Left colon (tissue), 2 donors: Measurements from ENCODE around the gene PREP. TPM values are rescaled to one million over a fixed set of nuclear protein-coding genes. Genes with fewer than 3 reads are reported as not detected.

Source experiments
- ATAC-seq: fragments of 200-7000 bp; cut with Tn5 transposase; one replicate; pipeline ENCODE4 v1.9.1; 2020; ENCODE audit warnings: mild to moderate bottlenecking, moderate library complexity
- DNase-seq, 2 donors: peaks; one replicate each; pipeline ENCODE4 v3.0.0-alpha.2; 2020
- intact Hi-C, 2 donors: fragments of 100-400 bp; cut with DNase I in 1 of 2; cut with micrococcal nuclease in 1 of 2; formaldehyde crosslinking; loops; one replicate each; pipeline versions ENCODE4 v1.11.2 to v1.14.0; 2022; cut with DNase I, micrococcal nuclease
- total RNA-seq, 2 donors: library from RNA; stranded (reverse); fragmentation: NEBNext Ultra II Directional; extraction: Animal tissue kit (Norgen Biotek cat#: 25700); gene quantifications; one replicate each; pipeline ENCODE4 v1.2.1, GENCODE V29; 2021
- donor health status: DM: no; HTN: no; CAD: no.
- donor health status: DM: yes; HTN: yes; CAD: no.

PREP gene
- total RNA-seq, 2 donors from 2014 or later, result 73.2 to 80.1 TPM

DNA sequence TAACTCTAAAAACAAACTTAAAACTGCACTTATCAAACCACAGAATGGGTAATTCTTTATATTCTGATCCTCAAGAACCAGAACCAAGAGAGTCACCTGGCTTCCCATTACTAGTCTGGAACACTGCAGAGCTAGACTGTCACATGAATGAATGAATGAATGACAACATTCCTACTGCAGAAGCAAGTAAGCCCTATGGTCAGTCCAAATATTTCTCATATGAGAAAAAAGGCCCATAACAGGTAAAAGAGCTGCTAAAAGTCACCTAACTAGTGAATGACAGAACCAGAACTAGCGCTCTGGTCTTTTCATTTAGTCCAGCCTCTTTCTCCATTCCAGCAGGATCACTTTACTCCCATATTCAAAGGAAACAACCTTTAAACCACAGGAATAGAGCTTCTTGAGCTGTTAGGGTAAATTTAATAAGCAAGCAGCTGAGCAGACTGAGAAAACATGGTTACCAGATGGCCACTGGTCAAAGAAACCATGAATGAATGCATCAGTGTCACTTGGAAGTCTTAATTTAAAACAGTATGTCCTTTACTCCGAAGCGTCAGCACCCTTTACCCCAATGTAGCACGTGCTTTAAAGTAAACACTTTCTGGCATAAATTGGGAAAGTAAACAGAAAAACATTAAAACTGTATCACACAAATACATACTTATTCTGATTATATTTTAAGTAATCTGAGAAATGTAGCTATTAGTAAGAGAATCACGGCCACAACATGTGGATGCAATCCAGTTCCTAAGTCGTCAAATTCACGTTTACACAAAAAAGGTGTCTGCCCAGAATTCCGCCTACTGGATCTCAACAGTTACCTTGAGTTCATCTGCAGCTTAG, 1.4 kb downstream of the PREP start:
- intact Hi-C loops, result no loop called here
- DNase-seq (no peak), ATAC-seq (no peak)

DNA sequence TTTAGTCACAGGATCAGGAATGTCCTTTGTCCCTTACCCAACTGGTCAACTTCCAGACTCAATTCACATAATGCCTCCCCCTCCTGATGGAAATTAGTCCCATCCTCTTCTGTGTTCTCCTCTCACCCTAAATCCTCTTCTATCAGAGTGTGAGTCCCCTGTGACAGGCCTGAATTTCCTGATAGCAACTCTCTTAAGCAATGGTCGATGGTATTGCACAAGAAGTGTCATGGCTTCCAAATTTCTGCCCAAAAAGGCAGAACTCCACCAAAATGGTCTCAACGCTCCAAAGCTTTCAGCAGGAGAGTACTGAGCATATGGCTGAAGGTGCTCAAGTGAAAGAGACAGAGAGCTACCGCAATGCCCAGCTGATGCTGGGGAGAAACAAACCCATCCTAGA, 2.4 kb downstream of the PREP start:
- ATAC-seq (no peak), DNase-seq (no peak)
- intact Hi-C loops, result no loop called here

DNA sequence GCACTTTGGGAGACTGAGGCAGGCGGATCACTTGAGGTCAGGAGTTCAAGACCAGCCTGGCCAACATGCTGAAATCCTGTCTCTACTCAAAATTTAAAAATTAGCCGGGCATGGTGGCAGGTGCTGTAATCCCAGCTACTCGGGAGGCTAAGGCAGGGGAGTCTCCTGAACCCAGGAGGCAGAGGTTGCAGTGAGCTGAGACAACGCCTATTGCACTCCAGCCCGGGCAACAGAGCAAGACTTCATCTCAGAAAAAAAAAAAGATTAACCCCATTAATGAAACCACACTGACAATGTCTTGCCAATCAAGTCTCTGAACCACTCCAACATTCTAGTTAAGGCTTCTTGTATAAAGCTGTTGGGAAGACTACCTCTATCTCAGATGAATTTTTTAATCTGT, 4.0 kb downstream of the PREP start:
- intact Hi-C loops, result no loop called here
- ATAC-seq (no peak), DNase-seq (no peak)

DNA sequence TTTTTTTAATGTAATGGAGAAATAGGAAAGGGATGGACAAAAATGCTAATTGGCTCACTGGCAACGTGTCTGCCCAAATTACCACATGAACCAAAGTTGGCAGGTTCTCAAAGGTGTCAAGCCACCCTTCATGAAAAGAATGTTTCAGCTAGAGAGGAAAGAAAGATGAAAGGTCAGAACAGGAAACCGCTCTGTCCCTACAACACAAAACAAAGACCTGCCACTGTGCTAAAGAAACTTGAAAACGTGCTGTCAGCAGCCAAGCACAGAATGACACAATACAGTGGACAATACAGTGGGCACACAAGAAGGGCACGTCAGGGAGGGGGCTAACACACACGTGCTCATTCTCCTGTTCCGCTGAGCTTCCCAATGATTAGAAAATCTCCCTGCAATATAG, 4.9 kb downstream of the PREP start:
- ATAC-seq (no peak), DNase-seq (no peak)
- intact Hi-C loops, result no loop called here

DNA sequence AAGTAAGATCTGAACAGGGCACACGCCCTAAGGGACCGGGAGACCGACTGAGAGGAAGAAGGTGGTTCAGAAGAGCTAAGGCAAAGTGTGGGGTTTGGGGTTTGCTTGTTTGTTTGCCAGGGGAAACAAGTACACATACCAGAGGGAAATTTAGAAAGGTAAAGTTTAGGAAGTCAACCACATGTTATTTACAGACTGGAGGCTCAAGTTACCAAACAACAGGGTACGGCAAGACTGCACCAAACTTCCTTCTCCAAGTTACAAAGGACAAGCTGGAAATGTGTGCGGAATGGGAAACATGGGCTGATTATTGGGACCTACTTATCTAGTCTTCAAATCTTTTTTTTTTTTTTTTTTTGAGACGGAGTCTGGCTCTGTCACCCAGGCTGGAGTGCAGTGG, 11.2 kb downstream of the PREP start:
- no peak for DNase-seq
- intact Hi-C loops, result no loop called here
- no peak for ATAC-seq

DNA sequence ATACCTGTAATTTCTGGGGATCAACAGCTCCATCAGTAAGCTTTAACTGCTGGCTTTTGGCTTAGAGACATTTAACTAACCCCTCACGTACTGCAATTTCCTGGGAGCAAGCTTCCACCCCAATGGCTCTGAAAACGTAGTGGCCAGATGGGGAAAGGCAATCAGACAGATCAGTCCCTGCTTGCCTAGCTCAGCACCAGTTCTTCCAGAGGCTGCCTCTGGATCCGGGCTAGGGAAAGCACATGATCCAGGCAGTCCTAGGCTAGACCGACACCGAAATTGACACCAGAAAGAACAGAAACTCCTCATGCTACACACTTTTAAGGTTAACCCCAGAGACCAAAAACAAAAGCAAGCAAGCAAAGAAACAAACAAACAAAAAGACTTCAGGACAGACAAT, 13.3 kb downstream of the PREP start:
- intact Hi-C loops, result no loop called here
- ATAC-seq (peak; percentile 33), DNase-seq (no peak)

DNA sequence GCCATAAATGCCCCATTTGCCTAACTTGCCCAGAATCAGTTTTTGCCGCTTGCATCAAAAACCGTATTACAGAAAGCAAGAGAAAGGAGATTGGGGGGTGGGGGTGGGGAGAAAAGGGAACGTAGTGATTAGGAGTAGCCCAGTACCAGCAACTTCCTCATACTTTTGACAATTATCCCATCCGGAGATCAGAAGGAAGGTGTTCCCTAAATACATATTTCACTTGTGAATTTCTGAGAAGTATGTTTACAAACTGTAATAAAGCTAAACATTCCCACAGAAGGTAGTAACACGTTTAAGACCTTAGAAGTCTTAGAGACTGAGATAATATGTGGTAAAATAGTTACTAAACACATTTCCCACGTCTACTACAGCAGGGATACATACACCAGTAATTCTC, 14.5 kb downstream of the PREP start:
- intact Hi-C loops, result no loop called here
- ATAC-seq, result peak; percentile 72
- no peak for DNase-seq

DNA sequence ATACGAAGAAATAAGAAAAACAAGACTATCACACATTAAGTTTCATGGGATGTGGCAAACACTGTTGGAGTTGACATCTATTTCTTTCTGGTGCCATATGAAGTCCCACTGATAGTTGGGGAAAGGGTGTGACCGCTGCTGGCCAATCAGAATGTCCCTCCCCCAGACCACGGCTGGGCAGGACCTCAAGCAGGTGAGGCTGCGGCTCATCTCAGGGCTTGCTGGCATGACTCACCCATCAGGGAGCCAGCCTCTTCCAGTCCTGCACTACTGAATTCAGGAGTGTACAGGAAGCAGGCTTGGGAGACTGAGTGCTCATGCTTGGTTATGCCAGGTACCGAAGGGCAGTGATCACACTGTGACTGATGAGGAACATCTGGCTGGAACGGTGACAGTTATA, 18.9 kb downstream of the PREP start:
- intact Hi-C loops, result no loop called here
- ATAC-seq, result peak; percentile 64
- DNase-seq, result peak in 1 of 2 donors; percentile 70

DNA sequence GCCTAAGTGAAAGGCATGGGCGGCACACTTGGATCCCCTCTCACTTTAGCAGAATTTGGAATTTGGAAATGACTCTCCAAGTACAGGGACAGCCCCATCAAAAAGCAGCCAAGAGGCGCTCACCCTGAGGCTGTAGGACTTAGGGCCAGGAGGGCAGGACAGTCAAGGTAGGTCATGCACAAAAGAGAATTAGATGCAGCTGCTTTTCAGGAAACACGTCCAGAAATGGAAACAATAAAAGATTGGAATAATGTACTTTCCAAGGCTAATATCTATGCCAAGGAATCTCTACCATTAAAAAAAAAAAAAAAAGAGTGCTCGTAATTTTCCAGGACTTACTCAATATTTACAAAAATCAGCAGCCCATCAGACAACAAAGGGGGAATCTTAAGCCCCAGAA, 19.9 kb downstream of the PREP start:
- ATAC-seq (no peak), DNase-seq (no peak)
- intact Hi-C loops, result no loop called here

DNA sequence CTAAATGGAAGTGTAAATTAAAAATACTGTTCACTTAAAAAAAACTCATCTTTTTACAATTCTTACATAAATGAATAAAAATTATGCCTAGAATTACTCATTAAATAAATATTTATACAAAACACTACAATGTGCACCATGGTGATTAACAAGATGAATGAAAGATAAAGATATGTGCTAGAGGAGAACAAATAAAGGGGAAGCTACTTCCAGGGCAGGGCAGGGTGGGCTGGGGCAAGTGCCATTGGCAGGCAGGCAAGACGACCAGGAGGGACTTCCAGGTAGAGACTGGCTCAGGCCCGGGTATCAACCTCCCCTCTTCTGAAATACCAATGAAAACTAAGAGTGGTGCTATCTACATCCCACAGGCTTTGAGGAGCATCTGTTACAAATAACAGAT, 20.4 kb downstream of the PREP start:
- no peak for ATAC-seq
- no peak for DNase-seq
- intact Hi-C loops, result no loop called here

DNA sequence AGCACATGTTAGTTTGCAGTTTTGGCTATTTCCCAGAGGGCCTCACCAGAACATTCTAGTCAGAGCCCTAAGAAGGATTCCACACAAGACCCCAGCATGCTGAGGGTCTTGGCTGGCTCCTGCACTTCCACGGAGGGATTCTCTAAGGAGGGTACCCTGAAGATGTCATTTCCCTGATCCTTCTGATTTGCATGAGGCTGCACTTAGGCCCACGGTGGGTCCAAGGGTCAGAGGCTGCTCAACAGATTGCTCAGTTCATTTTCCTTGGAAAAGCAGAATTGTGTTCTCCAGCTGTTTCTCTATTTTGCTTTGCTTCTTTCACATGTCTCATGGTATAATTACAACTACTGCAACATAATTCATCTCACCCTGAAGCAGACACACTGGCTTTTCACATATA, 22.2 kb downstream of the PREP start:
- intact Hi-C loops, result no loop called here
- ATAC-seq (peak; percentile 61), DNase-seq (peak in 1 of 2 donors; percentile 51)

DNA sequence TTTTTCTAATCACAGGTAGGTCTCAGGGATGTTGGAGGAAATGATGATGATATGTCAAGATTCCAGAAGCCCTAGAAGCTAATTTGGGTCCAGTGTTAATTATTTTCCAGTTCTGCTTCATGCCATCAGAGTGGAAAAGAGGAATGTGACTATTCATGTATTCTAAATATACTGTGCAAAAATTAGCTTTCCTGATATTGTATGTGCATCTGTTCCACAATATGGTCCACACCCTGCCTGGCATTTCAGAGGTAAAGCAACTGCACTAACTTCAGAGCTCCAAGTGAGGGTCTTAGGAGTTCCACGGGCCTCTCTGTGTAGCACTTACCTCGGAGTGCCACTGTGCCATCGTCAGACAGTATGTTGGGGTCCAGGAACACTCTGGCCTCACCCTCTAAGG, 27.1 kb downstream of the PREP start:
- no peak for ATAC-seq
- DNase-seq, result no peak

DNA sequence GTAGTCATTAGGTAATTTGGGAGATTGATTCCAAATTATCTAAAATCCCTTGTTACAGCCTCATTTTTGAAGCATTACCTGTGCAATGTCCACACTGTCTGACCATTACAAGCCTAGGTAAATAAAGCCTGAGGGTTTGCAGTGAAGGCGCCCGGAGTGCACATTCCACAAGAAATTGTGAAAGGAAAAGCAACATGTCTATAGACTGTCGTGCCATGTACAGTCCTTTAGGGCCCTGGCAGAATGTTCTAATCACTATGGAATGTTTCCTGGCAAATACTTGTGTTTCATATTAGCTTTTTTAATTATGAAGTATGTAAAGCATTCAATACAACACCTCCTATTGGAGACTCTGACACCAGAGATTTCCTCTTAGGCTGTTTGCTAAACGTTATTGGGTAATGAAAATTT, 28.9 kb downstream of the PREP start:
- DNase-seq (no peak), ATAC-seq (peak; percentile 30)
- intact Hi-C loops, result no loop called here

More for the DNA sequence above, 27.1 kb downstream of the PREP start:
- intact Hi-C loops, result no loop called here

DNA sequence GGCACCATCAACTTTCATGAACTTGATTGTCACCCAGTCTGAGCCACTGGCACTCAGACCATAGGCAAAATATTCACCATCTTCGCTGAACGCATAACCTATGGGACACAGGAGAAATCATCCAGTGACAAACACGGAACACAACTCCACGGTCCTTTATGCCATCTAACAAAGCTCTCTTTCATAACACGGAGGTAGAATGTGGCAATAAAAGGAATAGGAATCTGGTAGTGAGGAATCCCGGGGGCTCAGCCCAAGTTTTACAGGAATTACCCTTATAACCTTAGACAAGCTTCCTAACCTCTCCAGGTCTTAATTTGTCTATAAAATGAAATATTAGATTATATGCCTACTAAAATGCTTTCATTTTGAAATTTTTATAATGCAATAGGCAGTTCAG, 29.4 kb downstream of the PREP start:
- DNase-seq, result no peak
- intact Hi-C loops, result no loop called here
- ATAC-seq, result peak; percentile 23

DNA sequence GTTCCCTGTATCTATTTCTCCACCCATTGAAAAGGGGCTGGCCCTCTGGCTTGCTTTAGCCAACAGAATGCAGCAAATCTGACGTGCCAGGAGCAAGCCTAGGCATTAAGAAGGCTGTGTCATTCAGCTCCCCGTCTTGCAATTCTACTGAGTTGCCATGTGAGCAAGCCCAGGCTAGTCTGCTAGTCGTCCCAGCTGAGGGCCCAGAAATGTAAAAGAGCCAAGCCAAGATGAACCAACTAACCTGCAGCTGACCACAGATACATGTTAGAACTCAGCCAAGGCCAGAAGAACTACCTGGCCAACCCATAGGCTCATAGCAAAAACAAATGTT, 30.1 kb downstream of the PREP start:
- intact Hi-C loops, result no loop called here
- DNase-seq, result peak; percentile 55 to 75
- ATAC-seq, result peak; percentile 75

DNA sequence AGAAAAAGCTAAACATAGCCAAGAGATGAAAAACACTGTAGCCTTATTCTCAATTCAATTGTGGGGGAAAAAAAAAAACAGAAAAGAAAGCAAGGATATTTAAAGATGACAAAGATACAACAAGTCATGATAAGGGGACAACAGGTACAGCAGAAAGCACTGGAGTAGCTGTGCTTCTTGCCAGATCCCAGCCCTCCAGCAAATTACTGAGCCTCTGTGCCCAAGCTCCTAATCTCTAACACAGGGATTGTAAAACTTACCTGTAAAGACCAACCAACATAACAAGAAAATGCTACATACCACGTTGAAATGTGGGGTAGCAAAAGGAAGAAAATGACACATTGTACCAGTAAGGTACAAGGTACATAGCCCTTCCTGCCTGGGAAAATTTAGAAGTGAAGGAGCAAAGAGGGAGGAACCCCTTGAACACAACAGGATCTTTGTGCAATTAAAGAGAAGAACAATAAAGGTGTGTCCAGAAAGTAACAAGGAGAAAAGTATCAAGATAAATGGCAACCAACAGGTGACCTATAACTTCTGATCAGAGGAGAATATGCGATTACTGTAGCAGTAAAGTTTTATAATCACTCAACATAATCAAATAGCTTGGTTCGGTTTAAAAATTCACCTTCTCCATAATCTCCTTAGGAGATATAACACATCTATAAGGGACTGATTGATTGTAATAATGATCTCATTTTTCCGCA, 30.6 kb downstream of the PREP start:
- DNase-seq (peak in 1 of 2 donors; percentile 51), ATAC-seq (peak; percentile 79)
- intact Hi-C loops, result no loop called here

DNA sequence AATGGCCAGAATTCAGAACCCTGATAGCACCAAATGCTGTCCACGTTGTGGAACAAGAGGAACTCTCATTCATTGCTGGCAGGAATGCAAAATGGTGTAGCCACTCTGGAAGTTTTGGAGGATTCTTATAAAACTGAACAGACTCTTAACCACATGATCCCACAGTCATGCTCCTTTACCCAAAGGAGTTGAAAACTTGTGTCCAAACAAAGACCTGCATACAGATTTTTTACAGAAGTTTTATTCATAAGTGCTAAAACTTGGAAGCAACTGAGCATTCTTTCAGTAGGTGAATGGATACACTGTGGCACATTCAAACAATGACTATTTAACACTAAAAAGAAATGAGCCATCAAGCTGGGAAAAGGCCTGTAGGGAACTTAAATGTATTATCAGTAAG, 32.5 kb downstream of the PREP start:
- DNase-seq (no peak), ATAC-seq (no peak)
- intact Hi-C loops, result no loop called here

DNA sequence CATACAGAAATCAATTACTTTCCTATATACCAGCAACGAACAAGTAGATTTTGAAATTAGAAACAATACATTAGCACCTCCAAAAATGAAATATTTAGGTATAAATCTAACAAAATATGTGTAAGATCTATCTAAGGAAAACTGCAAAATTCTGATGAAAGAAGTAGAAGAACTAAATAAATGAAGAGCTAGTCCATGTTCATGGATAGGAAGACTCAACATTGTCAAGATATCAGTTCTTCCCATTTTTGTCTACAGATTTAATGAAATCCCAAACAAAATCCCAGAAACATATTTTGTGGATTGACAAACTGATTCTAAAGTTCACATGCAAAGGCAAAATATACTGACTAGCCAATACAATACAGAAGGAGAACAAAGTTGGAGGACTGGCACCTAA, 33.7 kb downstream of the PREP start:
- intact Hi-C loops, result no loop called here
- no peak for ATAC-seq
- DNase-seq, result no peak

DNA sequence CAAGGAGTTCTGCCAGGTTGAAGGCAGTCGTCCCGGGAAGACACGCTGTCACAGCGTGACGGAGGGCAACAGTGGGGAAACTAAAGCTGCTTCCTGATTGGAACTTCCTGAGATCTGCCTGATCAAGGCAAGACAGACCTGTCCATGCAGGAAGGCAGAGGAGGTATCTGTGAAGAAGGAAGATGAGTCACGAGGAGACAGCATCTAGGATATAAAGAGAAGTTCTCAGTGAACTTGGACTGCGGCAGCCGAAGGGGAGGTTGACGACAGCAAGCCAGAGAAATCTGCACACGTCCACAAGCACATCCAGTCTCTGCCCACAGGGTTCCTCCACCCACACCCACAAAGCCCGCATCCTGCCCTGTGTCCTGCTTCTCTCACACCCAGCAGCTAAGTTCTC, 38.6 kb downstream of the PREP start:
- DNase-seq (no peak), ATAC-seq (no peak)
- intact Hi-C loops, result no loop called here

DNA sequence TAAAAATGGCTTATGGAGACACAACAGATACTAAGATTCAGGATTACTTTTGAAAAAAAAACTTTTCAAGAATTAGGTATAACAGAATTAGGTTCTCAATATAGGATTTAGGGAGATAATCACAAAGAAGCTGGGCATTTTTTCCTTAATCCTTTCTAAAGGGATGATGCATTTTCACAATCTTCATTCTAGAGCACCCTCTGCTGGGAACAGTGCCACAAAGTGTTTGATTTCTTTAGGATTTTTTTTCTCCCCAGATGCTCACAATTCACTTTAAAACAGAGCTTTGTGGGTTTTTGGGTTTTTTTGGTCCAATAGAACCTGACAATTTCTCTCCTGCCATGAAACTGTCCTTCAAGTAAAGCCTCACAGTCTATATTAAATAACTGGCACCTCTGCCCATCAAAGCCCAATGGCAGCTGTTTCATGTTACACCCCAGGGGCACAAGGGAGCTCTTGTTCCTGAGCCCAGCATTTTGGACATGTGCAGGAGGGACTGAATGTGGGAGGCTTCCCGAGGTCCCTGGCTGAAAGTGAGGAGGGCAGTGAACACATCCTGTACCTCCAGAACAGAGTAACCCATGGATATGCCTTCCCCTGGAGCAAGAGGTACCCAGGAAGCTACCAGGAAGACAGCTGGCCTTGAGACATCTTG, 39.7 kb downstream of the PREP start:
- intact Hi-C loops, result no loop called here
- ATAC-seq (peak; percentile 18), DNase-seq (no peak)
